ENCODE data around the gene CAB39L. TPM values are rescaled to one million over a fixed set of nuclear protein-coding genes. Genes with fewer than 3 reads are reported as not detected.

Gene CAB39L
- polyA plus RNA-seq, 1 donor from 2014 or later = 40.3 TPM

DNA sequence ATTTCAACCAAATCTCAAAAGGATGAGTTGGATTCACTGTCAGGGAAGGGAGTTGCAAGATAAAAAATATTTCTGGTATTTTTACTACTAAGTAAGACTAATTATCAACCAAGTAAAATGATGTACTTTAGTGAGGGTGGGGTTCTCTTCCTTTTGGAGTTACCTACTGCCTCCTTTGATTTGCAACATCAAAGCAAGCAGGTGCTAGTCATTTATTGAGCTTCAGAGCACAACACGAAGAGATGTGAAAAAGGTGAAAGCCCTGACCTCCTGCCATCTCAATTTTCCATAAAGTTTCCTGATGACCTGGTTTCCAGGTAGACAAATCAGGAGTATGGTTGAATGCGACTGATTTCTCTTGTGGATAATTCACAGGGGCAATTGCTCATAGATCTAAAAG lies 100.1 kb downstream of the CAB39L start:
- H3K4me2 ChIP-seq (ENCODE audit: low read length) = no peak overlapping the region
- no peak for TF ChIP-seq MXI1 (conservative IDR thresholded peaks at IDR 0.05; ENCODE audit: poor library complexity, severe bottlenecking)
- TF ChIP-seq TAF1 (IDR thresholded peaks at IDR 0.05; ENCODE audit: low read depth) = no peak
- no peak for TF ChIP-seq RAD21 (conservative IDR thresholded peaks at IDR 0.05)

DNA sequence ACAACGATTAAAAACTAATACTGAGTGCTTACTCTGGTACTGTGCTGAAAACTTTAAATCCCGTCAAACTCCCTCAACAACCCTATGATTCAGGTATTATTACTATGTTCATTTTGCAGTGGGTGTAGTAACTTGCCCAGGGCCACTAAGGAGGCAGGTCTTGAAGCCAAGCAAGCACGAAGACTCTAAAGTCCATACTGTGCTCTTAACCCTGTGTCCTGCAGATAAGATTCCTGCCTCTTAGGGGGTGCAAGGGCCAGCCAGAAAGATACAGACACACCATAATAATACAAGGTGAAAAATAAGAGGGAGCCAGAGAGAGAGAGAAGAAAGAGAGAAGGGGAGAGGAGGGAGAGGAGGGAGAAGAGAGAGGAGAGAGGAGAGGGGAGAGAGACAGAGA lies 100.6 kb downstream of the CAB39L start:
- Histone ChIP-seq H4K20me1 (ENCODE audit: insufficient read depth) (no peaks in the 10 kb centered on the region), H3K9ac (ENCODE audit: low read length) (no peak overlapping the region), H2AFZ (ENCODE audit: low read depth, low read length) (no peak overlapping the region), H3K36me3 (ENCODE audit: insufficient read depth, low read length) (no peaks in the 10 kb centered on the region), H3K9me3 (ENCODE audit: low read length) (no peaks in the 10 kb centered on the region), H3K4me2 (ENCODE audit: low read length) (no peak overlapping the region), H3F3A (ENCODE audit: insufficient read depth, low read length, poor library complexity, severe bottlenecking) (no peaks in the 10 kb centered on the region), H3K27me3 (ENCODE audit: insufficient read depth, low read depth, low read length) (no peaks in the 10 kb centered on the region), H3K4me3 (ENCODE audit: low read length) (no peak overlapping the region), H3K9me2 (ENCODE audit: insufficient read depth, low read length) (no peaks in the 10 kb centered on the region), H3K79me2 (replicated peaks; ENCODE audit: insufficient read depth, low read length) (no peaks in the 10 kb centered on the region), H3K27ac (ENCODE audit: low read length) (no peak overlapping the region)
- TF ChIP-seq EZH2 (IDR thresholded peaks at IDR 0.05; ENCODE audit: borderline replicate concordance, insufficient read depth, low read length, poor library complexity, severe bottlenecking) (no peak), MXI1 (conservative IDR thresholded peaks at IDR 0.05; ENCODE audit: poor library complexity, severe bottlenecking) (no peak), TAF1 (IDR thresholded peaks at IDR 0.05; ENCODE audit: low read depth) (no peak), EP300 (conservative IDR thresholded peaks at IDR 0.05; ENCODE audit: poor library complexity, severe bottlenecking) (no peak), SMC3 (conservative IDR thresholded peaks at IDR 0.05; ENCODE audit: poor library complexity) (no peak), RAD21 (conservative IDR thresholded peaks at IDR 0.05) (no peak)
- TF ChIP-seq, protein P1, sequence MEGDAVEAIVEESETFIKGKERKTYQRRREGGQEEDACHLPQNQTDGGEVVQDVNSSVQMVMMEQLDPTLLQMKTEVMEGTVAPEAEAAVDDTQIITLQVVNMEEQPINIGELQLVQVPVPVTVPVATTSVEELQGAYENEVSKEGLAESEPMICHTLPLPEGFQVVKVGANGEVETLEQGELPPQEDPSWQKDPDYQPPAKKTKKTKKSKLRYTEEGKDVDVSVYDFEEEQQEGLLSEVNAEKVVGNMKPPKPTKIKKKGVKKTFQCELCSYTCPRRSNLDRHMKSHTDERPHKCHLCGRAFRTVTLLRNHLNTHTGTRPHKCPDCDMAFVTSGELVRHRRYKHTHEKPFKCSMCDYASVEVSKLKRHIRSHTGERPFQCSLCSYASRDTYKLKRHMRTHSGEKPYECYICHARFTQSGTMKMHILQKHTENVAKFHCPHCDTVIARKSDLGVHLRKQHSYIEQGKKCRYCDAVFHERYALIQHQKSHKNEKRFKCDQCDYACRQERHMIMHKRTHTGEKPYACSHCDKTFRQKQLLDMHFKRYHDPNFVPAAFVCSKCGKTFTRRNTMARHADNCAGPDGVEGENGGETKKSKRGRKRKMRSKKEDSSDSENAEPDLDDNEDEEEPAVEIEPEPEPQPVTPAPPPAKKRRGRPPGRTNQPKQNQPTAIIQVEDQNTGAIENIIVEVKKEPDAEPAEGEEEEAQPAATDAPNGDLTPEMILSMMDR (IDR thresholded peaks at IDR 0.05; ENCODE audit: poor library complexity, severe bottlenecking) = no peak
- TF ChIP-seq, protein P2, sequence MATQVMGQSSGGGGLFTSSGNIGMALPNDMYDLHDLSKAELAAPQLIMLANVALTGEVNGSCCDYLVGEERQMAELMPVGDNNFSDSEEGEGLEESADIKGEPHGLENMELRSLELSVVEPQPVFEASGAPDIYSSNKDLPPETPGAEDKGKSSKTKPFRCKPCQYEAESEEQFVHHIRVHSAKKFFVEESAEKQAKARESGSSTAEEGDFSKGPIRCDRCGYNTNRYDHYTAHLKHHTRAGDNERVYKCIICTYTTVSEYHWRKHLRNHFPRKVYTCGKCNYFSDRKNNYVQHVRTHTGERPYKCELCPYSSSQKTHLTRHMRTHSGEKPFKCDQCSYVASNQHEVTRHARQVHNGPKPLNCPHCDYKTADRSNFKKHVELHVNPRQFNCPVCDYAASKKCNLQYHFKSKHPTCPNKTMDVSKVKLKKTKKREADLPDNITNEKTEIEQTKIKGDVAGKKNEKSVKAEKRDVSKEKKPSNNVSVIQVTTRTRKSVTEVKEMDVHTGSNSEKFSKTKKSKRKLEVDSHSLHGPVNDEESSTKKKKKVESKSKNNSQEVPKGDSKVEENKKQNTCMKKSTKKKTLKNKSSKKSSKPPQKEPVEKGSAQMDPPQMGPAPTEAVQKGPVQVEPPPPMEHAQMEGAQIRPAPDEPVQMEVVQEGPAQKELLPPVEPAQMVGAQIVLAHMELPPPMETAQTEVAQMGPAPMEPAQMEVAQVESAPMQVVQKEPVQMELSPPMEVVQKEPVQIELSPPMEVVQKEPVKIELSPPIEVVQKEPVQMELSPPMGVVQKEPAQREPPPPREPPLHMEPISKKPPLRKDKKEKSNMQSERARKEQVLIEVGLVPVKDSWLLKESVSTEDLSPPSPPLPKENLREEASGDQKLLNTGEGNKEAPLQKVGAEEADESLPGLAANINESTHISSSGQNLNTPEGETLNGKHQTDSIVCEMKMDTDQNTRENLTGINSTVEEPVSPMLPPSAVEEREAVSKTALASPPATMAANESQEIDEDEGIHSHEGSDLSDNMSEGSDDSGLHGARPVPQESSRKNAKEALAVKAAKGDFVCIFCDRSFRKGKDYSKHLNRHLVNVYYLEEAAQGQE (IDR thresholded peaks at IDR 0.05; ENCODE audit: borderline replicate concordance) = no peak

More for the DNA sequence above, 100.1 kb downstream of the CAB39L start:
- no peak overlapping the region for H2AFZ ChIP-seq (ENCODE audit: low read depth, low read length)
- no peaks in the 10 kb centered on the region for H4K20me1 ChIP-seq (ENCODE audit: insufficient read depth)
- no peak overlapping the region for H3K9ac ChIP-seq (ENCODE audit: low read length)
- H3K36me3 ChIP-seq (ENCODE audit: insufficient read depth, low read length) = no peaks in the 10 kb centered on the region
- no peaks in the 10 kb centered on the region for H3K9me2 ChIP-seq (ENCODE audit: insufficient read depth, low read length)
- no peak overlapping the region for H3K4me3 ChIP-seq (ENCODE audit: low read length)
- no peaks in the 10 kb centered on the region for H3K79me2 ChIP-seq (replicated peaks; ENCODE audit: insufficient read depth, low read length)
- H3K27me3 ChIP-seq (ENCODE audit: insufficient read depth, low read depth, low read length) = no peaks in the 10 kb centered on the region
- H3K27ac ChIP-seq (ENCODE audit: low read length) = no peak overlapping the region
- no peaks in the 10 kb centered on the region for H3K9me3 ChIP-seq (ENCODE audit: low read length)
- no peaks in the 10 kb centered on the region for H3F3A ChIP-seq (ENCODE audit: insufficient read depth, low read length, poor library complexity, severe bottlenecking)

DNA sequence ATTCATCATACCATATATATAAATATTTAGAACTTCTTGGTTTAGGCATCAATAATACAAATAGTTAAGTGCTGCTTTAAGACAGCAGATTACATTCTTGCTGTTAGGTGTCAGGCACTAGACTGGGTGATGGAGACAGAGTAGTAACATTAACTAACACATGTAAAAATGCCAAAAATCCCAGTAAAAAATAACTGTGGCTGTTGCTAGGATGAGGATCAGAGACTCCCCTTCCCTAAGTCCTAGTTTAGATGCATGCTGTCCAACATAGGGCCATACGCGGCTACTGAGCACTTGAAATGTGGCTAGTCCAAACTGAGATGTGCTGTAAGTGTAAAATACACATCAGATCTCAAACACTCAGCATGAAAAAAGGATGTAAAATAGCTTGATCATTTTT lies 101.4 kb downstream of the CAB39L start:
- H4K20me1 ChIP-seq (ENCODE audit: insufficient read depth) = no peaks in the 10 kb centered on the region
- no peak overlapping the region for H3K4me3 ChIP-seq (ENCODE audit: low read length)
- no peaks in the 10 kb centered on the region for H3K79me2 ChIP-seq (replicated peaks; ENCODE audit: insufficient read depth, low read length)

More for the DNA sequence above, 101.4 kb downstream of the CAB39L start:
- H2AFZ ChIP-seq (ENCODE audit: low read depth, low read length) = no peak overlapping the region
- H3K9me3 ChIP-seq (ENCODE audit: low read length) = no peaks in the 10 kb centered on the region
- H3K9me2 ChIP-seq (ENCODE audit: insufficient read depth, low read length) = no peaks in the 10 kb centered on the region
- H3K36me3 ChIP-seq (ENCODE audit: insufficient read depth, low read length) = no peaks in the 10 kb centered on the region
- no peak overlapping the region for H3K27ac ChIP-seq (ENCODE audit: low read length)
- no peaks in the 10 kb centered on the region for H3F3A ChIP-seq (ENCODE audit: insufficient read depth, low read length, poor library complexity, severe bottlenecking)
- H3K4me2 ChIP-seq (ENCODE audit: low read length) = no peak overlapping the region
- TF ChIP-seq, protein P1 (IDR thresholded peaks at IDR 0.05; ENCODE audit: poor library complexity, severe bottlenecking) = no peak
- no peak for TF ChIP-seq EZH2 (IDR thresholded peaks at IDR 0.05; ENCODE audit: borderline replicate concordance, insufficient read depth, low read length, poor library complexity, severe bottlenecking)
- TF ChIP-seq POLR2AphosphoS5 (IDR thresholded peaks at IDR 0.05) = no peak
- no peak for TF ChIP-seq SMC3 (conservative IDR thresholded peaks at IDR 0.05; ENCODE audit: poor library complexity)
- no peak for TF ChIP-seq EP300 (conservative IDR thresholded peaks at IDR 0.05; ENCODE audit: poor library complexity, severe bottlenecking)
- TF ChIP-seq TAF1 (IDR thresholded peaks at IDR 0.05; ENCODE audit: low read depth) = no peak
- no peak for TF ChIP-seq RAD21 (conservative IDR thresholded peaks at IDR 0.05)
- TF ChIP-seq, protein P2 (IDR thresholded peaks at IDR 0.05; ENCODE audit: borderline replicate concordance) = no peak
- no peak for TF ChIP-seq MXI1 (conservative IDR thresholded peaks at IDR 0.05; ENCODE audit: poor library complexity, severe bottlenecking)
- H3K9ac ChIP-seq (ENCODE audit: low read length) = no peak overlapping the region
- H3K27me3 ChIP-seq (ENCODE audit: insufficient read depth, low read depth, low read length) = no peaks in the 10 kb centered on the region
